ENCODE data around the gene PLS1. TPM values are rescaled to one million over a fixed set of nuclear protein-coding genes. Genes with fewer than 3 reads are reported as not detected.
A peak's percentile ranks its signal among the peaks of the same experiment; 100 is the strongest.
"Not testable (repeated sequence)": the region's sequence is repeated elsewhere in the genome, so short reads cannot be mapped to it uniquely, and the experiment has no call there.

Gene PLS1
- total and polyA plus RNA-seq, 2 donors from 2014 or later: 10.7 to 51.4 TPM

DNA sequence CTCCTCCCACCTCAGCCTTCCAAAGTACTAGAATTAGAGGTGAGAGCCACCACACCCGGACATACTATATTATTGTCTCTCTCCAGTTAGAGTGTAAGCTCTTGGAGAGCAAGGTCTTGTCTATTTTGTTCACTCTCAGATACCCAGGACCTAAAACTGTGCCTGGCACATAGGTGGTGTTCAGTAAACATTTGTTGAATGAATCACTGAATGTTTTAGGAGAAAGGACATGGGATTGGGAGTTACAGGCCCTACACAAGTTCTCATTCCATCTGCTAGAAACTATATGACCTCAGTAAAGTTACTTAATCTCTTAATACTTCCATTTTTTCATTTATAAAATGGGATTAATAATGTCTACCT, 16.2 kb upstream of the PLS1 start:
- intact Hi-C loops (cut with DNase I): loop anchor here (10.0 kb wide), 1 partner anchor 415 kb away; no protein-coding TSS in a partner anchor
- Histone ChIP-seq H3K9ac (ENCODE audit: low read length in 3 of 3) (no peak overlapping the region), H3K27ac (ENCODE audit: low read depth in 2 of 2, low read length in 2 of 2) (no peak overlapping the region), H3K27me3 (ENCODE audit: control insufficient read depth, insufficient read depth, low read length) (no peaks in the 10 kb centered on the region), H3K4me3 (ENCODE audit: low read length in 3 of 3) (no peak overlapping the region), H3K9me3 (ENCODE audit: control insufficient read depth in 2 of 3, insufficient read depth in 1 of 3, low read length in 3 of 3) (no peaks in the 10 kb centered on the region), H3K4me1 (ENCODE audit: control insufficient read depth in 2 of 3, insufficient read depth in 2 of 3, low read depth in 1 of 3, low read length in 3 of 3) (peaks cover 5 to 11% (median 7%) of the 10 kb centered on the region in 3 donors), H3K36me3 (ENCODE audit: control insufficient read depth in 2 of 3, insufficient read depth in 3 of 3, low read length in 3 of 3) (no peaks in the 10 kb centered on the region)
- FAIRE-seq (no peak), DNase-seq (no peak)
- TF ChIP-seq, protein P1, sequence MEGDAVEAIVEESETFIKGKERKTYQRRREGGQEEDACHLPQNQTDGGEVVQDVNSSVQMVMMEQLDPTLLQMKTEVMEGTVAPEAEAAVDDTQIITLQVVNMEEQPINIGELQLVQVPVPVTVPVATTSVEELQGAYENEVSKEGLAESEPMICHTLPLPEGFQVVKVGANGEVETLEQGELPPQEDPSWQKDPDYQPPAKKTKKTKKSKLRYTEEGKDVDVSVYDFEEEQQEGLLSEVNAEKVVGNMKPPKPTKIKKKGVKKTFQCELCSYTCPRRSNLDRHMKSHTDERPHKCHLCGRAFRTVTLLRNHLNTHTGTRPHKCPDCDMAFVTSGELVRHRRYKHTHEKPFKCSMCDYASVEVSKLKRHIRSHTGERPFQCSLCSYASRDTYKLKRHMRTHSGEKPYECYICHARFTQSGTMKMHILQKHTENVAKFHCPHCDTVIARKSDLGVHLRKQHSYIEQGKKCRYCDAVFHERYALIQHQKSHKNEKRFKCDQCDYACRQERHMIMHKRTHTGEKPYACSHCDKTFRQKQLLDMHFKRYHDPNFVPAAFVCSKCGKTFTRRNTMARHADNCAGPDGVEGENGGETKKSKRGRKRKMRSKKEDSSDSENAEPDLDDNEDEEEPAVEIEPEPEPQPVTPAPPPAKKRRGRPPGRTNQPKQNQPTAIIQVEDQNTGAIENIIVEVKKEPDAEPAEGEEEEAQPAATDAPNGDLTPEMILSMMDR (IDR thresholded peaks at IDR 0.05; ENCODE audit: borderline replicate concordance, extremely low read depth, insufficient read depth): no peak

DNA sequence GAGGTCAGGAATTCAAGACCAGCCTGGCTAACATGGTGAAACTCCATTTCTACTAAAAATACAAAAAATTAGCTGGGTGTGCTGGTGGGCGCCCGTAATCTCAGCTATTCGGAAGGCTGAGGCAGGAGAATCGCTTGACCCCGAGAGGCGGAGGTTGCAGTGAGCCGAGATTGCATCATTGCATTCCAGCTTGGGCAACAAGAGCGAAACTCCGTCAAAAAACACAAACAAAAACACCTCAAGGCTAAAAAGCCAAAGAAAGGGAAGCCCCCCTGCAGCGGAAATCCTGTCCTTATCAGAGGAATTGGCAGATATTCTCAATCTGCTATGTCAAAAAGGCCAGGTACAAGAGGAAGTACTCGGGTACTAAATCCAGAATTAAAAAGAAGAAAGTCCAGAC, 15.1 kb upstream of the PLS1 start:
- H3K27ac ChIP-seq (ENCODE audit: low read depth in 2 of 2, low read length in 2 of 2); H3K9ac ChIP-seq (ENCODE audit: low read length in 3 of 3); H3K27me3 ChIP-seq (ENCODE audit: control insufficient read depth, insufficient read depth, low read length); FAIRE-seq; H3K4me3 ChIP-seq (ENCODE audit: low read length in 3 of 3); H3K36me3 ChIP-seq (ENCODE audit: control insufficient read depth in 2 of 3, insufficient read depth in 3 of 3, low read length in 3 of 3); DNase-seq; H3K9me3 ChIP-seq (ENCODE audit: control insufficient read depth in 2 of 3, insufficient read depth in 1 of 3, low read length in 3 of 3): not testable (repeated sequence)
- intact Hi-C loops (cut with DNase I): loop anchor here (10.0 kb wide), 1 partner anchor 414 kb away; no protein-coding TSS in a partner anchor
- peaks cover 5 to 11% (median 7%) of the 10 kb centered on the region in 3 donors for H3K4me1 ChIP-seq (ENCODE audit: control insufficient read depth in 2 of 3, insufficient read depth in 2 of 3, low read depth in 1 of 3, low read length in 3 of 3)

DNA sequence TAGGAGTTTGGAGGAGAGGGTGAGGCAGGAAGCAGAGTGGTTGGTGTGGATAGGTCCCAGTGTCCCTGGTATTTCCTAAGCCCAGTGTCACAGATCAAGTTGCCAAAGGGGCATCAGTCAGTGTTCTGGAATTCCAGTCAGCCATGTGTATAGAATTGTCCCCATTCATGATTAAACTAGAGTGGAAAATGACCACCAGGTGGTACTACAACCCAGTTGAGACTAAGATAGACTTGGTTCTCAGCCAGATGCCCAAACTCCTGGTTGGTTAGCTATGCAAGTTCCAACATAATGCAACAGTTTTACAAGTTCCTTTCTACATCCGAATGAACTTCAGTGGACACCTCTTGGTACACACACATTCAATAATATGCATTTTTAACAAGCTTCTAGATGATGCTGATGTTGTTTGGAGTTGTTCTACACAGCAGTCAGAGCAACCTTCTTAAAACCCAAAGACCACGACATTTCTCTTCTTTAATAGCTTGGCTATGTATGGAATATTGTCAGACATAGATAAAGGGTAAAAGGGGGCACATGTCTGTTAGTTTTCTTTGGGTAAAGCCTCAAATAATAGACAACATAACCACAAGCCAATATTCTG, 9.3 kb upstream of the PLS1 start:
- peak in 3 of 5 donors; percentile 50 to 90 (median 89) for DNase-seq
- Histone ChIP-seq H3K4me1 (ENCODE audit: control insufficient read depth in 2 of 3, insufficient read depth in 2 of 3, low read depth in 1 of 3, low read length in 3 of 3) (no peaks in the 10 kb centered on the region), H3K4me3 (ENCODE audit: low read length in 3 of 3) (no peak overlapping the region), H3K36me3 (ENCODE audit: control insufficient read depth in 2 of 3, insufficient read depth in 3 of 3, low read length in 3 of 3) (no peaks in the 10 kb centered on the region), H3K9me3 (ENCODE audit: control insufficient read depth in 2 of 3, insufficient read depth in 1 of 3, low read length in 3 of 3) (no peaks in the 10 kb centered on the region), H3K27me3 (ENCODE audit: control insufficient read depth, insufficient read depth, low read length) (no peaks in the 10 kb centered on the region), H3K27ac (ENCODE audit: low read depth in 2 of 2, low read length in 2 of 2) (no peak overlapping the region), H3K9ac (ENCODE audit: low read length in 3 of 3) (no peak overlapping the region)
- peak; percentile 86 for FAIRE-seq
- intact Hi-C loops (cut with DNase I): loop anchor here (10.0 kb wide), 1 partner anchor 408 kb away; no protein-coding TSS in a partner anchor
- TF ChIP-seq, protein P1 (IDR thresholded peaks at IDR 0.05; ENCODE audit: borderline replicate concordance, extremely low read depth, insufficient read depth): peak; percentile 73

DNA sequence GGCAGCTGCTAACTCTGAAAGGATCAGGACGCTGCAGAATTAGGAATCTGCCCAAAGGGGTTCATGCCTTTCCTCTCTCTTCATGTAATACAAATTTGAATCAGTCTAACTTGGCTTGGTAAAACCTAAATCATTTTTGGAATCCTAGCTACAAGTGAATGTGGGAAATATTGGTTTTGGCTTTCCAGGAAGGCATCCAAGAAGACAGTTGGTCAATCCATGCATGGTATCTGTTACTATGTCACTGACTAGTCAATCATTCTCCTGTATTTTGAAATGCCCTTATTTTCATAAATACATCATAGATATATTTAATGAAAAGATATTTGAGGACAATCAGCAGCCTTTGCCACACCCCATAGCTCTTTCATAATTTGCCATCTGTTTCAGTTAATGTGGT, 7.5 kb upstream of the PLS1 start:
- H3K36me3 ChIP-seq (ENCODE audit: control insufficient read depth in 2 of 3, insufficient read depth in 3 of 3, low read length in 3 of 3): no peaks in the 10 kb centered on the region
- H3K9ac ChIP-seq (ENCODE audit: low read length in 3 of 3): no peak overlapping the region
- no peaks in the 10 kb centered on the region for H3K27me3 ChIP-seq (ENCODE audit: control insufficient read depth, insufficient read depth, low read length)
- FAIRE-seq (no peak), DNase-seq (no peak)
- TF ChIP-seq, protein P1 (IDR thresholded peaks at IDR 0.05; ENCODE audit: borderline replicate concordance, extremely low read depth, insufficient read depth): no peak
- intact Hi-C loops (cut with DNase I): loop anchor here (10.0 kb wide), 1 partner anchor 406 kb away; no protein-coding TSS in a partner anchor
- H3K27ac ChIP-seq (ENCODE audit: low read depth in 2 of 2, low read length in 2 of 2): no peak overlapping the region
- no peak overlapping the region for H3K4me3 ChIP-seq (ENCODE audit: low read length in 3 of 3)
- H3K4me1 ChIP-seq (ENCODE audit: control insufficient read depth in 2 of 3, insufficient read depth in 2 of 3, low read depth in 1 of 3, low read length in 3 of 3): no peaks in the 10 kb centered on the region
- H3K9me3 ChIP-seq (ENCODE audit: control insufficient read depth in 2 of 3, insufficient read depth in 1 of 3, low read length in 3 of 3): no peaks in the 10 kb centered on the region

DNA sequence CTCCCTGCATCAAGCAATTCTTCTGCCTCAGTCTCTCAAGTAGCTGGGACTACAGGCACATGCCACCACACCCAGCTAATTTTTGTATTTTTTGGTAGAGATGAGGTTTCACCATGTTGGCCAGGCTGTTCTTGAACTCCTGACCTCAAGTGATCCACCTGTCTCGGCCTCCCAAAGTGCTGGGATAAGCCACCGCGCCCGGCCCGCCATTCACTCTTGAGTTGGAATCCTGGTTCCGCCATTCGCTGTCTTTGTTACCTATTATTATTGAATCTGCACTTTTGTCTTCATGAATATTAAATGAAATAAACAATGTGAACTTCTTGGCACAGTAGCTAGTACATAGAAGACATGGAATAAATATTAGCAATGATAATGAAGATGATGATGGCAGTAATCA, 3.9 kb upstream of the PLS1 start:
- H3K36me3 ChIP-seq (ENCODE audit: control insufficient read depth in 2 of 3, insufficient read depth in 3 of 3, low read length in 3 of 3); H3K27me3 ChIP-seq (ENCODE audit: control insufficient read depth, insufficient read depth, low read length); intact Hi-C loops (cut with DNase I); H3K4me3 ChIP-seq (ENCODE audit: low read length in 3 of 3); H3K4me1 ChIP-seq (ENCODE audit: control insufficient read depth in 2 of 3, insufficient read depth in 2 of 3, low read depth in 1 of 3, low read length in 3 of 3); DNase-seq; FAIRE-seq; H3K9me3 ChIP-seq (ENCODE audit: control insufficient read depth in 2 of 3, insufficient read depth in 1 of 3, low read length in 3 of 3); H3K27ac ChIP-seq (ENCODE audit: low read depth in 2 of 2, low read length in 2 of 2); H3K9ac ChIP-seq (ENCODE audit: low read length in 3 of 3): not testable (repeated sequence)
